ENCODE results near the gene PRR5L.
A peak's percentile ranks its signal among the peaks of the same experiment; 100 is the strongest.

Gene PRR5L

GRCh38 chr11:36407356-36407755 lies 111.3 kb downstream of the PRR5L start:
- no peak for DNase-seq

GRCh38 chr11:36408498-36409136 lies 112.5 kb downstream of the PRR5L start:
- DNase-seq: no peak

GRCh38 chr11:36409152-36409816 lies 113.2 kb downstream of the PRR5L start:
- peak; percentile 47 for DNase-seq

GRCh38 chr11:36411202-36411640 lies 115.1 kb downstream of the PRR5L start:
- no peak for DNase-seq

- DNase-seq: no peak
These were observed 116.8 kb downstream of the PRR5L start for GRCh38 chr11:36412781-36413383.

GRCh38 chr11:36417154-36417553 lies 121.1 kb downstream of the PRR5L start:
- DNase-seq: no peak

GRCh38 chr11:36419791-36420424 lies 123.8 kb downstream of the PRR5L start:
- no peak for DNase-seq

GRCh38 chr11:36421546-36422155 lies 125.6 kb downstream of the PRR5L start:
- DNase-seq: no peak

GRCh38 chr11:36425561-36426081 lies 129.5 kb downstream of the PRR5L start:
- DNase-seq: no peak

- no peak for DNase-seq
These were observed 130.2 kb downstream of the PRR5L start for GRCh38 chr11:36426226-36426848.

- no peak for DNase-seq
These were observed 131.0 kb downstream of the PRR5L start for GRCh38 chr11:36427079-36427478.

- no peak for DNase-seq
These were observed 131.8 kb downstream of the PRR5L start for GRCh38 chr11:36427876-36428275.

- peak; percentile 63 for DNase-seq
These were observed 135.5 kb downstream of the PRR5L start for GRCh38 chr11:36431429-36432092.

GRCh38 chr11:36432093-36432469 lies 136.0 kb downstream of the PRR5L start:
- DNase-seq: no peak

- DNase-seq: no peak
These were observed 136.7 kb downstream of the PRR5L start for GRCh38 chr11:36432738-36433137.

- DNase-seq: no peak
These were observed 140.0 kb downstream of the PRR5L start for GRCh38 chr11:36436064-36436463.

GRCh38 chr11:36436589-36436988 lies 140.5 kb downstream of the PRR5L start:
- no peak for DNase-seq

GRCh38 chr11:36437413-36437812 lies 141.3 kb downstream of the PRR5L start:
- DNase-seq: no peak

GRCh38 chr11:36438126-36438525 lies 142.0 kb downstream of the PRR5L start:
- no peak for DNase-seq

GRCh38 chr11:36441610-36442208 lies 145.6 kb downstream of the PRR5L start:
- no peak for DNase-seq

GRCh38 chr11:36443661-36444060 lies 147.6 kb downstream of the PRR5L start:
- no peak for DNase-seq

- DNase-seq: no peak
These were observed 150.0 kb downstream of the PRR5L start for GRCh38 chr11:36446135-36446534.

All from stimulated activated CD4-positive, alpha-beta T cell treated with anti-CD3 and anti-CD28 coated beads, Interleukin-1b, Interleukin-23, amount 100 ng/mL, for 48 hours (primary cell).